HG03558 (cell line): ENCODE measurements around the gene SDCCAG8.

Experiments
- ATAC-seq: cut with Tn5 transposase; IDR thresholded peaks from one replicate; pipeline ENCODE4 v1.9.1; 2021; ENCODE audit warnings: moderate number of reproducible peaks; ENCODE audit not compliant: unreplicated experiment; ENCODE audit errors: extremely low read depth

SDCCAG8 gene

DNA sequence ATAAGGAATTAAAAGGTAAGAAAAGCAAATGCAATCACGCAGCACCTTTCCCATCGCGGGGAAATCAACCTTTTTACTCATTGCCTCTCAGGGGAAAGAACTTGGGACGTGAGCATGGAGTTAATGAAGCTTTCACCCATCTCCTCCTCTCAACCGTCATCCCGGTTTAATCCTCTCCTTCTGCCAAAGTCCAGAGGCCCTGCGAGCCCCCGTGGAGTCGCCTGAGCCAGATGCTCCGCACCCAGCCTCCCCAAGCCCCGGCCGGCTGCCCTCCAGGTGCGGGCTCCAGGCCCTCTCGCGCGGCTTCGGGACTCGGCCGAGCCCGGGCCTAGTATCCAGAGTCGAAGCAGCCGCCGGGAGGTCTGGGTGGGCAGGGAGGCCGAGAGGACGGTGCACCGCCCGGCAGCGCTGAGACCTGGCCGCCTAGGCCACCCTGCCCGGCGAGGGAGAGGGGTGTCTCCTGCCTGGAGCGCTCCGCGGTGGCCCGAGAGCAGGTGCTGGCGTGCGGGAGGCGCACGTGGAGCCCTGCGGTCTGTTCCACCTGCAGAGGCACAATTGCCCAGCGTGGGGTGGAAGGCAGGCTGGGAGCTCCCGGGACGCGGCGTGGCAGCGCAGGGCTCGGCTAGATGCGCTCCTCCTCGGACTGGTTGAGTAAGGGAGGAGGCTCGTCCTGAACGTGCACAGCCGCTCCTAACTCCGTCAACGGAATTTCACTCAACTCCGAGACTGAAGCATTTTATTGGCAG lies 218.5 kb downstream of the SDCCAG8 start:
- ATAC-seq, result no peak

DNA sequence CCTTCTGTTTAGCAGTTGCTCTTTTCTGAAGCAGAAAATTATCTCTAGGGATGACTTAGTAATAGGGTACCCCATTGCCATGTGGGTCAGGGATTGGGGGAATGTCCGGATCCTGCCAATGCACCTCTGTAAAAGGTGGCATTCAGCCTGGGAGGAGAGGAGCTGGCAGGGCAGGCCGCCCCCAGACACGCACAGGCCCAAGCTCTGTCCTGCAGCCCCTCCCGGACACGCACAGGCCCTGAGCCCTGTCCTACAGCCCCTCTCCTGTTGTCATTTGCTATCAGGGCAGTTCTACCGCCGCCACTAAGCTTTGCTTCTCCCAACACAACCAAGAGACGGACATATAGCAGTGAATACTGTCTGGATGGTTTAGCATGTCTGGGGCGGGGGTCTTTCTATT lies 219.1 kb downstream of the SDCCAG8 start:
- ATAC-seq, result no peak

DNA sequence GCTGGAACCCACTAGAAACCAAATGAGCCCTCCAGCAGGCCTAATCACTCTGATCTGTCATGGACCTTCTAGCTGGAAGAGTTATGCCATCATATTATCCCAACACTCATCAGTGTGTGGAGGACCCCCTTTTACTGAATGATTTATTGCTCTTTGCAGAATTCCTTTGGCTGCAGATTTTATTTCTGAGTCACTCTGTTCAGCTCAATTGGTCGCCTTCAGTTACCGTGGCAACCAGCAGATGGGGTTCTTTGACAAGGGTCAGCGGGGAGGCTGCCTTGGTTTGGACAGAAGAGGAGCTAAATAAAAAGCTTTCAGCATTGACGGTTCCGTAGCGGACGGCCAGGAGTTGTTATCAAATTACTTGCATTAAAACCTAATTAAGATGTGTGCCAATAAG lies 220.1 kb downstream of the SDCCAG8 start:
- ATAC-seq, result no peak

DNA sequence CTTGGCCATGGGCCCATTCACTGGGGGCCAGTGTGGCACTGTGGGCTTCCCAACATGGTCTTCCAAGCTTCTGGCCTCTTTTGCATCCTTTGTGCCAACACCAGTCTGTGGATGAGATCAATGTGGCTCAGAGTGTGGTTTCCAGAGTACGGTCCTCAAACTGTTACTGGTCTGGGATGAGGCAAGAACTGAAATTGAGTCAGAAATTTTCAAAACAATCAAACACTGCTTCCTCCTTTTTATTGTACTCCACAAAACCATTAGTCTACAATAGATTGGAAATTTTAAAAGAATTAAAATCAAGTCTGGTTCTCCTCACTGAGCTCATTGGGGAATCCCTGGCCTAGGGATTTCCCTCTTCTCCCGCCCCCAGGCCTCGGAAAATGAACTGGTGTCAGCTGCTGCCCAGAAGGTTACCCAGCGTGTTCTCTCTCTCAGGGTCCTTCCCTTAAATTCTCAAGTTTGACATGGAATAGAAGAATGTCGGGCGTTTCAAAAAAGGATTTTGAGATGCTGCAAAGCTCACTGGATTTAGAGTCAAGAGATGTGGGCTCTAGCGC lies 222.0 kb downstream of the SDCCAG8 start:
- no peak for ATAC-seq

DNA sequence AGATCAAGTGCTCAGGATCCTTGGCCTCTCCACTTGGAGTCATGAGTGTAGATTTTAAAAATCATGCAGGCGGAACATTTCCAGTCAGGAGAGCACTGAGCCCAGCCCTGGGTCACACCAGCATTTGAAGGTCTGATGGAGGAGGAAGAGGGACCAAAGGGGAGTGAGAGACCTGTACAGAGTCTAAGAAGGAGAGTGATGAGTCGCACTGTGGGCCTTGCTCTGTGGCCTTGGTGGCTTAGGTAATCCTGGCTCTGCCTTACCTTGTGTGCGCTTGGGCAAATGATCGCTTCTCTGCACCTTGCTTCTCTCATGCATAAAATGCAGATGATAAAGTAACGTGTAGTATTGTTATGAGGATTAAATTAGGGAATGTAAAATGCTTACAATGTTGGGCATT lies 225.3 kb downstream of the SDCCAG8 start:
- ATAC-seq, result no peak

DNA sequence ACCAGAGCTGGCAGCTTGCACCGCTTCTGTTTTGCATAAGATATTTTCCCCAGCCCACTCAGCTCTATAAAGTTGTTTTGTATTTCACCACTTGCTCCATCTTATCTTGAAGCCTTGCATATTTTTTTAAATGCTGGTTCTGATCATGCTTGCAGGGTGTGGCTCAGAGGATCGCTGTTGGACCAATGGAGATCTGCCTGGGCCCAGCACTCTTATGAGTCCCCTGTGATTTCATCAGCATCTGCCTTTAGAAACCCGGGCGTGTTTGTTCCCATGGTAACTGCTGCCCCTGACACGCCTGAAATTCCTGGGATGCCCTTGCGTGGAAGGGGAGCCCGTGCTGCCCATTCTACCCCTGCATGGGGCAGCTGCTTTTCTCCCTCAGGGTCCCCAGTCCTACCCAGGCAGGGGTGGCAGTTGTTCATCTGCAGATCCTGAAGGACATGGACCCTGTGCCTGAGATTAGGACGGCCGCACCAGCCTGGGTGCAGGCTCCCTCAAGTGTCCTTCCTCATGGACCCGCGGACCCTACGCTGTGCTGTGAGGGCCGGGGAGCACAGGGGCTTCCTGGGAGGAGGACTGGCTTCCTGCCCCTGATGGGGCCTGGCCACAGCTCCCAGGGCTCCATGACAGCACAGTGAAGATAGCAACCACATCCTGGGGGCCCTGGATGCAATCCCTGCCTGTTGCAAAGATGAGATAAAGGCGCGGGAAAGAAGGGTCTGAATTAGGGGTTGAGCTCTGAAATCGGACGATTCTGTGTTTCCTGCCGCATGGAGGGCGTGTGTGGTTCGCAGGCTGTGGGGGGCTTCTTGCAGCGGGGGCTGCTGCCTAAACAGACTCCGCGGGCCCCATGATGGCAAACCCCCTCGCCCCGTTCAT lies 226.5 kb downstream of the SDCCAG8 start:
- ATAC-seq, result no peak

DNA sequence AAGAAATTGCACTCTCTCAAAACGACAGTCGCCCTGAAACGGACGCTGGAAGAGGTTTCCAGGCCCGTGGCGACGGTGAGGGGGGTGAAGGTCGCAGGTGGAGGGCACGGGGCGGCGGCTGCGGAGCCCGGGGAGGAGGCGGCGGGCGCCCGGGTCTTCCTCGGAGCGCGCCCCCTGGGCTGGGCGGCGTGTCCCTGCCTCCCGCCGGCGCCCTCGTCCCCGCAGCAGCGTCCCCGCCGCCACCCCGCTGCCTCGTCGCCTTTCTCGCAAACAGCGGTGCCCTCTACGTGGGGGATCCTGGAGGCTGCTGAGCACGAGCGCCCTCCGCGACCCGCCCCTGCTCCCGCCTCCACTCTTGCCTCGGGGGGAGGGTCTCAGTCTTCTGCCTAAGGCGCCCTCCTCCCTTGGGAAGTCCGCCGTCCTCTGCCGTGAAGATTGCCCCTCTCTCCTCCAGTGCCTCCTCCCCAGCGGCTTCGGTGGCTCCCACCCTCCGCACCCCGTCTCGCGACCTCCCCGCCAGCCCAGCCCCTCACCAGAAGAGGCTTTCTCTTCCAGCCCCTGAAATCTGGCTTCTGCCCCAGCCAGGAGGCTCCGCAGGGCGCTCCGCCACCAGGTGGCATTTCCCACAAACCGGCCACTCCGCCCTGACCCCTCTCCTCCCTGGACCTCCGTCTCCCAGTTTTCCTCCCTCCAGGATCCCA lies 227.4 kb downstream of the SDCCAG8 start:
- ATAC-seq, result no peak

DNA sequence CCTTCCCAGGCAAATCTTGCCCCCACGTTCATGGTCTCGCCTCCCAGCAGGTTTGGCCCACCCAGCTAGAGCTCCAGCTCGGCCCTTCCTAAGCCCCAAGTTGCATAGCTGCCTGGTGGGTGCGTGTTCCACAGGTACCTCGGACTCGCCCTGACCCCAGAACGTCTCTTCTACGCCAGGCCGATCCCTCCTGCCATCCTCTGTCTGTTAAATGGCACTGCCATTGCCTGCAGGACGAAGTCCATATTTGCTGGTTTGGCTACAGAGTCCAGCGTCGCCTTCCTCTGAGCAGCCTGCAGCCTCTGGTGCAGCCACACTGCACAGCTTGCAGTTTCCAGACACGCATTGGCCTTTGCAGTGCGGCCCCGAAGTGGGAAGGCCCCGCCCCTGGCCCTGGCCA lies 228.1 kb downstream of the SDCCAG8 start:
- ATAC-seq, result no peak

DNA sequence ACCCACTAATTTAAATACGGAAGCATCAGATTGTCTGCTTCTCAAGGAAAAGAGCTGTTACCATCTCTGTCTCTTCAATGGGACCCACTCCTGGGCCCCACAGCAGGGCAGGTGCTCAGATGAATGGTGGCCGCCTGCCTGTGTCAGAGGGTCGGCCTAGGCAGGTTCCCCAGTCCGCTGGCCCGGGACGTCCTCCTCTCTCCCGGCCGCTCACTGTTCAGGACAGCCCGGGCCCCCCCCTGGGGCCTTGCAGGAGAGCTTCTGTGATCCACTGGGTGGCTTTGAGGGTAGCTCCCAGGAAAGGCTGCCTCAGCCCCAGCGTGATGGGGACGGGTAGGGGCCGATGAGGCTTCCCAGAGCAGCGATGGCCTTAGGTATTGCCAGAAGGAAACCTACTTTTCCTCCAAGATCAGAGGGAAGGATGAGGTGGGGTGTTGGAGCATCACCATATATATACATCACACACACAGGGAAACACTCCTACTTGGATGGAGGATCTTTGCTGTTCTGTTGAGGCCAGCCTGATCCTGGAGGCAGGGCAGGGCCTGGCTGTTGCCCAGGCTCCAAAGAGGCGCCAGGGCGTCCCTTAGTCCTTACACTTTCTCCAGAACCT lies 231.3 kb downstream of the SDCCAG8 start:
- ATAC-seq, result no peak

DNA sequence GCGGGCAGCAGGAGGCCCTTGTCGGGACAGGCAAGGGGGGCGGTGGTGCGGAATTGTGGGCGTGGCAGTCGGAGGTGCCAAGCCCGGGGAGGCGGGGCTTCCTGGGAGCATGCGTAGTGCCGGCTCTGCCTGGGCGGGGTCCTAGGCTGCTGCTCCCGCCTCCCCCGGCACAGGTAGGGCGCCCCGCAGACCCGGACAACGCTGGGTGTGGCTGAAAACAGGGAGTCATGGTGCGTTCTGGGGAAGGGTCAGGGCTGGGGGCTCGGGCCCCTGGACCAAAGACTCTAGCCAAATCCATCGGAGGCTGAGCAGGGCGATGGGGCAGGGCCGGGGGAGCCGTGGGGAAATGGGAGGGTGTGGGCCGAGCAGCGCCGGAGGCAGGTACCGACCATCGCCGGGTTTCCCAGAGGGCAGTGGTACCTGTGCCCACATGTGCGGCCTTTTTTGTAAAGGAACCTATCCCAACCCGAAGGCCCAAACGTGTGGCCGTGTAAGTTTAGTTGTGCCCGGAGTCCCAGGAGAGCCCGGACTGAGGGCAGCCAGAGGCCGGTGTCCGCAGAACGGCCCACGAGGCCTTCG lies 231.9 kb downstream of the SDCCAG8 start:
- no peak for ATAC-seq

DNA sequence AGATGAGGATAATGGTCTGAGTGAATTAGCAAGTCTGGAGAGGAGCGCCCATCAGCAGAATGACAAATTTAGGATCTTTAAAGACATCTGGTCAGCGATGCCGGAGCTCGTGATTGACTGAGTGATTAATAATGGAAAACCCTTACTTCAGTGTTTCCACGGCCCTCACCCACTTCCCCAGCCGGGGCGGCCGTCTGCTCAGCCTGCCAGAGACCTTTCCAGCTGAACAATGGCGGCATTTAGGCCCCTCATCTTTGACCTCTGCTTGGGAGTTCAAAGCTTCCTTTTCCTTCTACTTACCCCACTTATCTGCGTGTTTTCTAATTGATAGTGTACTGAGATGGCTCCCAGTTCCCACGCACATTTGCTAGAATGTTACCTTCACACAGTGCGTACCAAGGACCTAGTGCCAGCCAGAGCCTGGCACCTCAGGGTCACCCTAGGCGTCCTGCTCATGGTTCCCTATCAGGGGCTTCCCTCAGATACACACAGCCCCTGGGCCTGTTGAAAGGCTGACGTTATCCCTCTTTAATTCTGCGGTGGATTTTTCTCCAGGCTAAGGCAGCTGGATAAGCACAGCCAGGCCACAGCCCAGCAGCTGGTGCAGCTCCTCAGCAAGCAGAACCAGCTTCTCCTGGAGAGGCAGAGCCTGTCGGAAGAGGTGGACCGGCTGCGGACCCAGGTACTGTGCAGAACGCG lies 232.8 kb downstream of the SDCCAG8 start:
- no peak for ATAC-seq

DNA sequence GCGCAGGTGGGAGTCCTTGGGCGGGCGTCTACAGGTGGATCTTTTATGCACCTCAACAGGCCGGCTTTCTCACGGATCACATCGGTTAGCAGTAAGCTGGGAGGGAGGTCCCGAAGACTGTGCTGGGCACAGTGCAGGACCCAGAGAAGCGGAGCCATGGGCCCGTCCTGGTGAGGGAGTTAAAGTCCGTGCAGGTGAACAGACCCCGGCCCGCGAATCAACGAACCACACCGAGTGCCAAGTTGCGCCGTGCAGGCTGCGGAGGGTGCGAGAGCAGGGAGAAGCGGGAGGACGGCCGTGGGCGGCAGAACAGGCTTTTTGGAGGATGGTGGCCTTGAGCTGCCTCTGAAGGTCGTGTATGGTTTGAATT lies 233.3 kb downstream of the SDCCAG8 start:
- ATAC-seq, result no peak

DNA sequence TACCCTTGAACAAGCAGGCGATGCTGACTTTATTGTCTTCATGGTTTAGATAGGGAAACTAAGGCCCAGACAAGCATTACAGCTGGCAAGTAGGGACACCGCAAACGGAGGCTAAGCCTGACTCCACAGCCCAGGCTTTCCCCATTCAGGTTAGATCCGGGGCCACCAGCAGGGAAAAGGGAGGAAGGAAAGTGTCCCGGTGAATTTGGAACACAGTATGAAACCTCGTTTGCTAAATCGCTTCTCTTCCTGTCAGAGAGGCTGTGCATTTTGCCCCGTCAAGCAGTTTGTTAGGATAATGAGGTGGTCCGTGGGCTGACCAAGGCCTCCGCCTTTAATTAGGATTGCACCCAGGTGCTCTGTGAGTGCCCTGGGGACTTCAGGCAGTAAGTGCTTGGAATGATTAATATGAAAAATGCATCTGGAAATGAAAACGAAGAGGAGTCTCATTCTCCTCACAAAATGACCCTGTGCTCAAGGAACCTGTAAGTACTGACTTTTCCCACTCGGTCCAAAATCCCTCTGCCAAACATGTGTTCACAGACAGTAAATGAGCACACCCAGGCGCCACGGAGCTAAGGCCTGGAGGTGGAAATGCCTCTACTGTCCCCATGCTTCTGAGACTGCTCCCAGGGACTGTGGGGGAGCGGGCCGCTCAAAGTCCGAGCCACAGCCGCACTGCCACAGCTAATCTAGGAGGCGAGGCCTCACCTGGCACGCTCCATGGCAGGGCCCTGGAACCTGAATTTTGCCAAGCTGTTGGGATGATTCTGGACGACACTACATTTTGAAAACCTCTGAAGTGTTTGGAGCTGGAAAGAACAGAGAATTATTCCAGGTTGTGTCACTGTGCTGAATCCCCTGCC lies 234.1 kb downstream of the SDCCAG8 start:
- ATAC-seq, result no peak

DNA sequence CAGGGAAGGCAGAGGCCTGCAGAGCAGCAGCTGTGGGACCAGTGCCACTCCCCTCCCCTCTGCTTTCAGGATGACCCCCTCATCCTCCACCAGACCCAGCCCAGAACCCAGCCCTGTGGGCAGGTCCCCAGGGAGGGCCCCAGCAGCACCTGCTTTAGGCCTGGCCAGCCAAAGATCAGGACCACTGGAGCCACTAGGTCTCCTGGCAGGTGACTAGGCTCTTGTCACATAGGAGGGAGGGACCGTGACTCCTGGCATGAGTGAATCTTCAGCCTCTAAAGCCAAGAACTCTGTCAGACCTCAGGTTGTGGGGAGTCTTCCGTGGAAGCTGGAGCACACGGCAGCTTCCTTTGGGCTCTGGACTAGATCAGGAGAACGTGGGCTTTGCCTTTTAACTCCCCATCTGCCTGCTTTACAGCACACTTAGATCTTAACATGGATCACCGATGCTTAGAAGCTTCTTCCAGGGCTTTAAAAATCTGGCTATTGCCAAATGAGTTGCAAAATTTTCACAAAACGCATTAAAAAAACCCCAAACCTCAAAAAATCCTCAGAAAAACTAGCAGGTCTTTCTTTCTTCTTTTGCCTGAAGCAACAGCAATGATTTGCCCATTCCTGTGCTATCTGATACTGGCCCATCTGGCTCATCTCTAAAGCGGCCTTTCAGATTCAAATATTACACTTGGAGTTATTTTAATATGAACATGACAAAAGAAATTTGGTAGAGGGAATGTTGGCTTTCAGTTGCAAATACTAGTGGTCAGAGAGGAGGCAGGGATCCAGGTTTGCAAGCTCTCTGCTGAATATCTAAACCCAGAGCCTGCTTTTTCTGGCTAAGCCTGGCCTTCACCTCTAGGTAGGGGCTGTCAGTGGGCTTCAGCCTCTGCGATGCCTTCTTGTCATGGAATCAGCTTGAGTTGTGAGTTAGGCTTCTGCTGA lies 235.2 kb downstream of the SDCCAG8 start:
- ATAC-seq, result no peak

DNA sequence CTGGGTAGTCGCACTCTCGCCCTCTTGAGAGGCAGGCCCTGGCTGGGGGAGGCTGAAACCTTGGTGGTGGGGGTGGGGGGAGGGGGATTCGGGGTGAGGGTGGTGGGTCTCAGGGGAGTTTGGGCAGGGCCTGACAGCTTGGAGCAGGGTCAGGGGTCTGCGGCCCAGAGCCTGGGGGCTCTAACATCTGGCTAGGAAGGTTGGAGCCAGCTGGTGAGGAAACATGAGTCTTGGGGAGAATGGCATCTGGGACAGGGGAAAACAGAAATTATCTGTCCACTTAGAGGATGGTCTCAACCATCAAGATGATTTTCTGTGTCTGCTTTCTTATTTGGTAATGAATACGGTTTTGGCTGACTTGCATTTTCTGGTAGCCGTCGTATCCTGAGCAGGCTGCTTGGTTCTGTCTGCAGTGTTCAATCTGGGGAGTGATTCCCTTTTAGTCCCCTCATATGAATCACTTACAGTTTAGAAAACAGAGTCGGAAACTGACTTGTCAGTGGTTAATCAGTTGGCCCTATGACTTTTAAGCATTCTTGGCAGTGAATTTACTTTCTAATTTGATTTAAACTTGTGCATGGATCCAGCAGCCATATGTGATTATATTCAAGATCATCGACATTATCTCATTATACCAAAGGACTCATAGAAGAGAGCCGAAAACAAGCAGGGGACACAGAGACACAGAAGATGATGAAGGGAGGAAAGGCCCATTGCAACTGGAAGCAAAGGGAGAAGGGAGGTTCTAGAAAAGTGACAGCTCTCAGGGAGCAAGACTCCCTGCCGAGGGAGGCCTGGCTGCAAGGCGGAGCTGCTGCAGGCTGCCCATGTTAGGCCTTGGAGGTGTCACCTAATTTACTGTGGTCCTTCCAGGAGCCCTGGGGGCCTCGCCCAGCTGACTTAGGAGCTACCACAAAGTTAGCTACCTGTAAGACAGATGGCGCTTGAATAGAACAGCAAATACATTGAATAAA lies 237.6 kb downstream of the SDCCAG8 start:
- no peak for ATAC-seq

DNA sequence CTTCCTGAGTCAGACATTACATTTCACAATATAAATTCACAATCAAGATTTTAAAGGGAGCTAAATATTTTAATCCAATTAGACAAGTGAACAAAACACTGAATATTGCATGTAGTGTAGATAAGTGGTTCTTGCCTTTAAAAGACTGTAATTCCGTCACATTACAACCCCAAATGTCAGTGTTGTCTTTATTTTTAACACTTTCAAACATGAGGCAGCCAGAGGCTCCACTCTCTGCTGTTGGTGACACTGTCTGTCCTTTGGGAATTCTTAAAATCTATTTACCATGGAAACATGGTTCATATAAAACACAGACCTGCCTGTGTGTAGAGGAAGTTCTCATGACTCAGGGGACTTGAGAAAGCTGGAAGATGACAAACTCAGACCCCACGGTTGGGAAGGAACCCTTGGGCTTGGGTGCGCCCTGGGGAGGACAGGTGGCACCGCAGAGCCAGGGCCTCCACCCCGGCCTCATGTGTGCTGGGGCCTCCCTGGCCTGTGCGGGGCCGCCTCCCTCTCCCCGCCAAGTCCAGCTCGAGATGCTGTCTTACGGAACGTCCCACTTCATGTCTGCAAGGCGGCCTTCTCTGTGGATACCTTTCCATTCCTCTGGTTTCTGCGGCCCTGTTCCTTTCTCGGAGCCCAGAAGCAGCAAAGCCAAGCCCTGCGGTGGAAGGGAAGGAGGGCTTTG lies 239.0 kb downstream of the SDCCAG8 start:
- no peak for ATAC-seq
